Spleen (tissue), 7 donors: ENCODE data around the gene ICAM5.

Source experiments
- POLR2A ChIP-seq, 3 donors: fragments of 450-650 bp; IDR thresholded peaks; one replicate each; pipeline ENCODE4 v1.5.1; 2017; ENCODE audit warnings: antibody characterized with exemption in 3 of 3, mild to moderate bottlenecking in 1 of 3
- POLR2AphosphoS5 ChIP-seq, 3 donors: sonication (generic); formaldehyde crosslinking; IDR thresholded peaks; one replicate each; pipeline ENCODE4 v1.5.1; 2017; ENCODE audit warnings: antibody characterized with exemption in 3 of 3
- TF ChIP-seq, protein P1 (sequence below), 11 experiments: fragments of 200-600 bp in 7 of 11; fragments of 450-650 bp in 4 of 11; sonication (generic) in 4 of 11; IDR thresholded peaks in 8 of 11; conservative IDR thresholded peaks in 3 of 11; 1 replicate in 7 of 11; 2 replicates in 4 of 11; pipeline versions ENCODE4 v1.4.0 to v1.8.0; 2016 to 2021; ENCODE audit warnings: antibody characterized with exemption in 11 of 11, inconsistent platforms in 4 of 11, mild to moderate bottlenecking in 1 of 11
- donor health status: DM: no; HTN: no; CAD: no; lungs with moderate emphysema.
- donor health status: DM: no; HTN: no; CAD: no.
- donor health status: DM: no; HTN: no; CAD: no.

- TF ChIP-seq, protein P1, sequence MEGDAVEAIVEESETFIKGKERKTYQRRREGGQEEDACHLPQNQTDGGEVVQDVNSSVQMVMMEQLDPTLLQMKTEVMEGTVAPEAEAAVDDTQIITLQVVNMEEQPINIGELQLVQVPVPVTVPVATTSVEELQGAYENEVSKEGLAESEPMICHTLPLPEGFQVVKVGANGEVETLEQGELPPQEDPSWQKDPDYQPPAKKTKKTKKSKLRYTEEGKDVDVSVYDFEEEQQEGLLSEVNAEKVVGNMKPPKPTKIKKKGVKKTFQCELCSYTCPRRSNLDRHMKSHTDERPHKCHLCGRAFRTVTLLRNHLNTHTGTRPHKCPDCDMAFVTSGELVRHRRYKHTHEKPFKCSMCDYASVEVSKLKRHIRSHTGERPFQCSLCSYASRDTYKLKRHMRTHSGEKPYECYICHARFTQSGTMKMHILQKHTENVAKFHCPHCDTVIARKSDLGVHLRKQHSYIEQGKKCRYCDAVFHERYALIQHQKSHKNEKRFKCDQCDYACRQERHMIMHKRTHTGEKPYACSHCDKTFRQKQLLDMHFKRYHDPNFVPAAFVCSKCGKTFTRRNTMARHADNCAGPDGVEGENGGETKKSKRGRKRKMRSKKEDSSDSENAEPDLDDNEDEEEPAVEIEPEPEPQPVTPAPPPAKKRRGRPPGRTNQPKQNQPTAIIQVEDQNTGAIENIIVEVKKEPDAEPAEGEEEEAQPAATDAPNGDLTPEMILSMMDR (IDR thresholded peaks at IDR 0.05 in 8 of 11, conservative IDR thresholded peaks at IDR 0.05 in 3 of 11): no peak
- TF ChIP-seq POLR2AphosphoS5 (IDR thresholded peaks at IDR 0.05) (peak in 1 of 3 donors; percentile 25), POLR2A (IDR thresholded peaks at IDR 0.05) (no peak)
These were observed 26.7 kb downstream of the ICAM5 start for GRCh38 chr19:10316229-10317044.
